ENCODE results near the gene RSU1. TPM values are rescaled to one million over a fixed set of nuclear protein-coding genes. Genes with fewer than 3 reads are reported as not detected.

The RSU1 gene
- total RNA-seq, 4 donors from 2014 or later: 41.4 to 58.7 (median 57.4) TPM

DNA sequence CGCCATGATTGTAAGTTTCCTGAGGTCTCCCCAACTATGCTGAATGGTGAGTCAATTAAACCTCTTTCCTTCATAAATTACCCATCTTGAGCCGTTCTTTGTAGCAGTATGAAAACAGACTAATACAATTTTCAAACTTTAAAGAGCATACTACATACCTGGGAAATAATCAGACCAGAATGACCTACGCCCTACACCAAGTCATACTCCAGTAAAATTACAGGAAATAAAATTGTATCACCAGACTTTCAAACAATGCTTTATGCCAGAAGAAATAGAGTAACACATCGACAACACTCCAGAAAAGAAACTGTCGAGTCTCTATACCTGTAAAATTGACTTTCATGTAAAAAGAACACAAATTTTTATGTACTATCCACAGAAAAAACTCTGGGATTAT, 18.7 kb downstream of the RSU1 start:
- Histone ChIP-seq H3K9me3 (no peaks in the 10 kb centered on the region), H3K27me3 (no peaks in the 10 kb centered on the region), H3K4me3 (no peak overlapping the region), H3K27ac (no peak overlapping the region), H3K36me3 (no peaks in the 10 kb centered on the region), H3K4me1 (no peaks in the 10 kb centered on the region)
- TF ChIP-seq EP300 (IDR thresholded peaks at IDR 0.05) (no peak), POLR2A (IDR thresholded peaks at IDR 0.05) (no peak), POLR2AphosphoS5 (IDR thresholded peaks at IDR 0.05) (no peak)
- TF ChIP-seq, protein P1, sequence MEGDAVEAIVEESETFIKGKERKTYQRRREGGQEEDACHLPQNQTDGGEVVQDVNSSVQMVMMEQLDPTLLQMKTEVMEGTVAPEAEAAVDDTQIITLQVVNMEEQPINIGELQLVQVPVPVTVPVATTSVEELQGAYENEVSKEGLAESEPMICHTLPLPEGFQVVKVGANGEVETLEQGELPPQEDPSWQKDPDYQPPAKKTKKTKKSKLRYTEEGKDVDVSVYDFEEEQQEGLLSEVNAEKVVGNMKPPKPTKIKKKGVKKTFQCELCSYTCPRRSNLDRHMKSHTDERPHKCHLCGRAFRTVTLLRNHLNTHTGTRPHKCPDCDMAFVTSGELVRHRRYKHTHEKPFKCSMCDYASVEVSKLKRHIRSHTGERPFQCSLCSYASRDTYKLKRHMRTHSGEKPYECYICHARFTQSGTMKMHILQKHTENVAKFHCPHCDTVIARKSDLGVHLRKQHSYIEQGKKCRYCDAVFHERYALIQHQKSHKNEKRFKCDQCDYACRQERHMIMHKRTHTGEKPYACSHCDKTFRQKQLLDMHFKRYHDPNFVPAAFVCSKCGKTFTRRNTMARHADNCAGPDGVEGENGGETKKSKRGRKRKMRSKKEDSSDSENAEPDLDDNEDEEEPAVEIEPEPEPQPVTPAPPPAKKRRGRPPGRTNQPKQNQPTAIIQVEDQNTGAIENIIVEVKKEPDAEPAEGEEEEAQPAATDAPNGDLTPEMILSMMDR (IDR thresholded peaks at IDR 0.05): no peak
- WGBS: 91% methylated on average over 5 of the region's 5 CpGs
- no peak for DNase-seq (ENCODE audit: low spot score in 2 of 2)

DNA sequence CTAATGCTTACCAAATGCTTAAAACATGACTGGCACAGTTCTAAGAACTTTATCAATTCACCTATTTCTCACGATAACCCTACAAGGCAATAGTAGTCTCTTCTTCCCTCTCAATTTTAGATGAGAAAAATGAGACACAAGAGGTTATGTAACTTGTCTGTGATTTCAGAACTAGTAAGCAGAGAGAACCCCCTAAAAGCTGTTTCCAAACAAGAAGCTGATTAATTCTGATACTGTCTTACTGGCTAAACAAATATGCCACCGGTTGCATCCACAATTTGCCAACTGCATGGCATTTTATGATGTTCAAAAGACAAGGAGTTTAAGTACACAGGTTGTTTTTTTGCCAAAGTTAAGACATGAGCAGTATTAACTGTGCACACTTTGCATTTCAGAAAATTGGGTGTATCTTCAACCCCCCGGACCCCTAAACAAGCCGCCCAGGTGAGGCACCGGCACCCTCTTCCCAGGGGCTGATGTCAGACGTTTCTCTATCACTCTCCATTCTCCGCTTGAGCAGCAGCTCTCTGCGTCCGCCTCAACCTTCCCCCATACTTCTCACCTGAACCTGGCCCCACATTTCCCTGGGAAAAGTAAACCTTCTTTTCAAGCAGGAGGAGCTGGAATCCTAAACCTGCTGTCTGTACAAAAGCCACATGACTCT, 21.7 kb downstream of the RSU1 start:
- H3K4me3 ChIP-seq: no peak overlapping the region
- no peak for TF ChIP-seq EP300 (IDR thresholded peaks at IDR 0.05)
- TF ChIP-seq POLR2A (IDR thresholded peaks at IDR 0.05): no peak
- TF ChIP-seq, protein P1 (IDR thresholded peaks at IDR 0.05): no peak
- DNase-seq (ENCODE audit: low spot score in 2 of 2): no peak
- no peak overlapping the region for H3K27ac ChIP-seq
- H3K4me1 ChIP-seq: no peaks in the 10 kb centered on the region
- no peaks in the 10 kb centered on the region for H3K9me3 ChIP-seq
- H3K36me3 ChIP-seq: no peaks in the 10 kb centered on the region
- no peaks in the 10 kb centered on the region for H3K27me3 ChIP-seq
- 96% methylated on average over 9 of the region's 9 CpGs for WGBS

DNA sequence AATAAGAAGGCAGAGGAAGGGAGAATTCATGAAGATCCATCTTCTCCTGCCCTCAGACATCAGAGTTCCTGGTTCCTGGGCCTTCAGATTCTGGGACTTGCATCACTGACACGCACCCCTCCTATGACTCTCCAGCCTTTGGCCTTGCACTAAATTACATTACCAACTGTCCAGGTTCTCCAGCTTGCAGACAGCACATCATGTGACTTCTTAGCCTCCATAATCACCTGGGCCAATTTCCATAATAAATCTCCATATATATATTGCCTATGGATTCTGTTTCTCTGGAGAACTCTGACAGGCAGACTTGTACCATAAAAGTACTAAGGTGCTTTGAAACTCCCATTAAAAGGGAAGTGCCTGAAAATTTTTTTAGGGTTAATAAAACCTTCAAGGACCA, 23.2 kb downstream of the RSU1 start:
- H3K36me3 ChIP-seq: no peaks in the 10 kb centered on the region
- no peak for DNase-seq (ENCODE audit: low spot score in 2 of 2)
- H3K9me3 ChIP-seq: no peaks in the 10 kb centered on the region
- no peaks in the 10 kb centered on the region for H3K4me1 ChIP-seq
- 82% methylated on average over 1 of the region's 1 CpG for WGBS
- TF ChIP-seq EP300 (IDR thresholded peaks at IDR 0.05): no peak
- TF ChIP-seq POLR2A (IDR thresholded peaks at IDR 0.05): no peak
- no peak for TF ChIP-seq POLR2AphosphoS5 (IDR thresholded peaks at IDR 0.05)
- TF ChIP-seq, protein P1 (IDR thresholded peaks at IDR 0.05): no peak
- no peaks in the 10 kb centered on the region for H3K27me3 ChIP-seq
- H3K27ac ChIP-seq: no peak overlapping the region
- no peak overlapping the region for H3K4me3 ChIP-seq

GRCh38 chr10:16792675-16793074, 24.5 kb downstream of the RSU1 start:
- Histone ChIP-seq H3K27me3 (no peaks in the 10 kb centered on the region), H3K4me1 (no peaks in the 10 kb centered on the region), H3K9me3 (no peaks in the 10 kb centered on the region), H3K36me3 (no peaks in the 10 kb centered on the region), H3K27ac (no peak overlapping the region), H3K4me3 (no peak overlapping the region)
- 80% methylated on average over 8 of the region's 8 CpGs for WGBS
- TF ChIP-seq POLR2A (IDR thresholded peaks at IDR 0.05): no peak
- TF ChIP-seq, protein P1 (IDR thresholded peaks at IDR 0.05): no peak
- no peak for TF ChIP-seq EP300 (IDR thresholded peaks at IDR 0.05)
- no peak for TF ChIP-seq POLR2AphosphoS5 (IDR thresholded peaks at IDR 0.05)
- DNase-seq (ENCODE audit: low spot score in 2 of 2): no peak

DNA sequence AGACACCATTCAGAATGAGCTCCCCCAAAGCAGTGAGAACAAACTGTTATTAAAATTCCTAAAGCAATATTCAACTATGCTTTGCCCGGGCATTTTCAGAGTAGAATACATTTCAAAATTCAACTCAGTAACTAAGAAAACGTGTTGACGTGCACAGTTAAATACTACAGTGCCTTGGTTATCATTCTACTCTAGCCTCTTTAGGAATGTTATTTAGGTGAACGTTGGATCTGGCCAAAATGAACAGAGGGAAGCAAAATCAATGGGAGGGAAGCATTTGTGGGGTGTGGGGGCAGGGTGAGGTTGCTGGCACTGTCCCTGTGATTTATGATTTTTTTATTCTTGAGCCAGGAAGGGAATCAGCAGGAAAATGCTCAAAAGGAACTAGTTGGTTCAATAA, 27.5 kb downstream of the RSU1 start:
- Histone ChIP-seq H3K4me3 (no peak overlapping the region), H3K27ac (no peak overlapping the region), H3K27me3 (no peaks in the 10 kb centered on the region), H3K4me1 (no peaks in the 10 kb centered on the region), H3K36me3 (no peaks in the 10 kb centered on the region), H3K9me3 (no peaks in the 10 kb centered on the region)
- DNase-seq (ENCODE audit: low spot score in 2 of 2): no peak
- WGBS: 82% methylated on average over 4 of the region's 4 CpGs
- TF ChIP-seq EP300 (IDR thresholded peaks at IDR 0.05) (no peak), POLR2AphosphoS5 (IDR thresholded peaks at IDR 0.05) (no peak), POLR2A (IDR thresholded peaks at IDR 0.05) (no peak)
- TF ChIP-seq, protein P1 (IDR thresholded peaks at IDR 0.05): no peak

All from suprapubic skin (tissue), 4 donors.